ACHN (cell line): ENCODE measurements around the gene CALCB.

ENCODE experiments used
- DNase-seq: peaks from one replicate; pipeline ENCODE4 v3.0.0-alpha.2; 2015
- in situ Hi-C: cut with HindIII; loops from 2 replicates; pipeline ENCODE4 v1.10.0; 2017; ENCODE audit warnings: low sequenced_read_pairs, low pct_ligation_motif_present, low pct_unique_long_range_greater_than_20kb

The CALCB gene

DNA sequence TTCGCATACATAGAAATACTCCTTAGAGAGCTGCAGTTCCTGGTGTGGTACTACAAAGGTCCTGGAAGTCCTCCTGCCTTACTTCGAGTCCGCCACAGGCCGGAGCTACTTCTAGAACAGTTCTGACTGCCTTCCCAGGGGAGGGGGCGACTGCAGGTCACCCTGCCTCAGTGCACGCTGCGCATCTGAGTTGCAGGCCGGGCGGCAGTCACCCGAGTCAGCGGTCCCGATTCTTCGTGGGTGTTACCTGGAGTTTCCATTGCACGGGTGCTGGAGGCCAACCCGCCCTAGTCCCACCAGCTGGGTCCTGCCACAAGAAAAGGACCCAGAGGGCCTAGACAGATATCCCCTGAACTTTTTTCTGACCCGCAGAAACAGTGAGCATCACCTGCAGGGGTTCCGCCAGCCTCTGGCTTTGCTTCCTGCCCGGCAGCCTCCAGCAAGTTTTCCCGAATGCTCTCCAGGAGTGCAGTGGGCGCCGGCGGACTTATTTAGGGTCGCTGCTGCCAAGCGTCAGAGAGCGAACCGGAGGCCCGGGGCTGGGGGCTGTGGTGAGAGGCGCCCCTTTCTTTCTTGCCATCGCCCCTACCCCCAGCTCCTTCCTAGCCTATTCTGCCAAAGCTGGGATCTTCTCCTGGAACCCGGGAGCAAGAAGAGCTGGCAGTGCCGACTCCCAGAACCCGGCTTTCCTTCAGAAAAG is 1.7 kb upstream of the CALCB start:
- in situ Hi-C loops = no loop called here
- DNase-seq = no peak

DNA sequence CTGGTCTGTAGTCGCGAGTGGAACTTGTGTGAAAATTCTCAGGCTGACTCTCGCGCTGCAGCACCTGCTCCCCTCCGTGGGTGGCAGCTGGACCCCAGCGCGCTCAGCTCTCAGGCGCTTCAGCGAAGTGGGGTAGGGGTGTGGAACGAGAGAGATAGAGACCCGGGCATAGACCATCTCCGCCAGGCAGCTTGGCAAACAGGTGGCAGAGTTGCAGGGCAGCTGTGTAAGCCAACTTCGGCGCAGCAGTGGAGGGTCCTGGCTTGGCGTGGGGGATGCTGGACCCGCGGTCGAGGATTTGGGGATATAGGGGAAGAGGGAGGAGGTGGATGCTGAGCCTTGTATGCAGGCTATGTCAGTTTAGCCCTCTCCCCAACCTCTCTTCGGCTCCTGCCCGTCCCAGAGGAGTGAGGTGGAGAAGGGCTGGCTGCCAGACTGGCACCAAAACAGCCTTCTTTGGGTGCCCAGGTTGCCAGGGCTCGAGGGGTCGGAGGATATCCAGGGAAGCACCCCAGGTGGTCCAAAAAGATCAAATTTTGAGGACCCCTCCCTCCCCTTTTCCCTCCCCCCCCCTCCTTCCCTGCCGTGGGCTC is 746 bp upstream of the CALCB start:
- no peak for DNase-seq
- in situ Hi-C loops = no loop called here

DNA sequence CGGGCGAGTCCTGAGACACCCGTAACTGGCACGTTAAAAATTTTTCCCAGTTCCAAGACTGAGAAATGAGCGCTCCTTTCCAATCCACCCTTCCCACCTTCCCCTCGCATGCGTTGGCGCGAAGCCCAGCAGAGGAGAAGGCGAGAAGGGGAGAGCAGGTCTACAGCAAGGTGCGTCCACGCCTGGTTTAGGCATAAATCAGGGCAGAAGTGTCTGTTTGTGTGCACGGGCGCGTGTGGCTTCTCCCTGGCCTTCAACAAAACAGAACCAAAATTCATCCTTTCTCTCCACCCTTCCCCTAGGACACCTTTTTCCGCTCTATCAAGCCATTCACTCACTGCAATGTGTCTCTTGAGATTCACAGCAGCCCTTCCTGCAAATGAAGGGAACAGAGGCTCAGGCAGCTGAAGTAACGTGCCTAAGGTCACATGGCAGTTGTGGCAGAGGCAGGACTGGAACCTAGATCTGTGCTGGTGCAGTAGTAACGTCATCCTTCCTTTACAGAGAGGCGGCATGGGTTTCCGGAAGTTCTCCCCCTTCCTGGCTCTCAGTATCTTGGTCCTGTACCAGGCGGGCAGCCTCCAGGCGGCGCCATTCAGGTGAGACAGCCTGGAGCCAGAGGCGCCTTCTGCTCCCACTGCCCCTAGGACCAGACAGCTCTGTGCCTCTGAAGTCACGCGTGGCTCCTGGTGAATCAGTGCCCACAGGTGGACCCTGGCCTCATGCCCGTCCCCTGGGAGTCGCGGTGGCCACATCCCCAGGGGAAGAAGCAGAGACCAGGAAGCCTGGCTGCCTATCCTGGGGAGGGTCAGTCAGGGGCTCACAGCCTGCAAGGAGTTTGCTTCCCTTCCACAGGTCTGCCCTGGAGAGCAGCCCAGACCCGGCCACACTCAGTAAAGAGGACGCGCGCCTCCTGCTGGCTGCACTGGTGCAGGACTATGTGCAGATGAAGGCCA is 1.1 kb downstream of the CALCB start:
- in situ Hi-C loops = no loop called here
- peak; percentile 82 for DNase-seq

DNA sequence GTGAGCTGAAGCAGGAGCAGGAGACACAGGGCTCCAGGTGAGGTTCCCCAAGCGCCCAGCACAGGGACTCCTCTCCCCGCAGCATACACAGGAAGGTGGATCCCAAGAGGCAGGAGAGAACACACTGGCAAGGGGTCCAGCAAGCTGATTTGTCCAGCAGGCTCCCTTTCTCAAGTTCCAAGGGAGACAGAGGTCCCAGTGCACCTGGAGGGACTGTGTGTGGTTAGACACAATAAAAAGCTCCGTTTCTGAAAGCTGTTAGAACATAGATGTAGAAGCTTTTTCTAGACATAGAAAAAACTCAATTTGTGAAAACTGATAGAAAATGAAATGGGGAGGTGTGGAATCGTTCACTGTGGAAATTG is 1.8 kb downstream of the CALCB start:
- no peak for DNase-seq
- in situ Hi-C loops = no loop called here

DNA sequence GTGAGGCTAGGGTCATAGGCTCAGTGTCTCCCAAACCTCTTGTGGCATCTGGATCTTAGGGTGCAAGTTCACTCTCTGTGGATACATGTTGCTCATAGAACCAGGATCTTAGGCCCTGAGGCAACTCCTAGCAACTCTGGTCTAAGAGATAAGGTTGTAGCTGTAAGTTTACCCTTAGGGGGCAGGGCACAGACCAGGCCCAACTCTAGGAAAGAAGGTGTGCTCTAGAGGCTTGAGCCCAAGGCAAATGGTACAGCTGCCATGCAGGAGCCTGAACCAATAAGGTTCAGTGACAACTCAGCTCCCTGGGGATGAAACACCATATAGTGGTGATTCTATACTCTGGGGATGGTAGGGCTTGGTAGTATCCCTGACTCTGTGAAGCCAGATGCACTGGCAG is 17.8 kb downstream of the CALCB start:
- DNase-seq = no peak
- in situ Hi-C loops = no loop called here

DNA sequence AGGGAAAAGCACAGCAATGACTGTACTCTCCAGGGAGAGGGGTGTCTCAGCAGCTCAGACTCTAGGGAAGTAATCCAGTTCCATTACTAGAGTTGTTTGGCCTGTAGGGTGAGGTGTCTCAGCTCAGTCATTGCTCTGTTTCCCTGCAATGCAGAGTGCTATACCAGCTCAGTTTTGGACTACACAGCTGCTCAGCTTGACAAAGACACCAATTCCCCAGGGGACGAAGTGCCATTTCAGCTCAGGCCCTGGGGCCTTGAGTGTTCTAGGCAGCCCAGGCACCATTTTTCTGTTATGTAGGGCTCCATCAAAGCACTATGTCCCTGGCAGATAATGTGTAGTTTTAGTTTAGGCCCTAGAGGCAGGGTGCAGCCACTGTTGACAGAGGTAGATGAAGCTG is 18.2 kb downstream of the CALCB start:
- in situ Hi-C loops = no loop called here
- no peak for DNase-seq

DNA sequence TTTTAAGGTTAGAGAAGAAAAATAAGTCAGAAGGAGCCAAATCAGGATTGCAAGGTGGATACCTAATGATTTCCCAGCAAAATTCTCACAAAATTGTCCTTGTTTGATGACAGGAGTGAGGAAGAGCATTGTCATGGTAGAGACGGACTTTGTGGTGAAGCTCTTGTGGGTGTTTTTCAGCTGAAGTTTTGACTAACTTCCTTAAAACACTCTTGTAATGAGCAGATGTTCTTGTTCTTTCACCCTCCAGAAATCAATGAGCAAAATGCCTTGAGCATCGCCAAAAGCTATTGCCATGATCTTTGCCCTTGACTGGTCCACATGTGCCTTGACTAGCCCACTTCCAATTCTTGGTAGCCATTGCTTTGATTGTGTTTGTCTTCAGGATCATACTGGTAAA is 20.0 kb downstream of the CALCB start:
- DNase-seq = no peak
- in situ Hi-C loops = no loop called here

DNA sequence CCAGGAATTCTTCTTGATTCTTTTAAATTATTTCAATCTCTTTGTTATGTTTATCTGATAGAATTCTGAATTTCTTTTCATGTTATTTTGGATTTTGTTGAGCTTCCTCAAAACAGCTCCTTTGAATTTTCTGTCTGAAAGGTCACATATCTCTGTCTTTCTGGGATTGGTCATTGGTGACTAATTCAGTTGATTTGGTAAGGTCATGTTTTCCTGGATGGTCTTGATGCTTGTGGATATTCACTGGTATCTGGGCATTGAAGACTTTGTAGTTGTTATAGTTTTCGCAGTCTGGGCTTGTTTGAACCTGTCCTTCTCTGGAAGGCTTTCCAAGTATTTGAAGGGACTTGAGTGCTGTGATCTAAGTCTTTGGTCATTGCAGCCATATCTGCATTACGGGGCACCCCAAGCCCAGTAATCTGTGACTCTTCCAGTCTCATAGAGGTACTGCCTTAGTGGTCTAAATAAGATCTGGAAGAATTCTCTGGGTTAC is 22.4 kb downstream of the CALCB start:
- in situ Hi-C loops = no loop called here

DNA sequence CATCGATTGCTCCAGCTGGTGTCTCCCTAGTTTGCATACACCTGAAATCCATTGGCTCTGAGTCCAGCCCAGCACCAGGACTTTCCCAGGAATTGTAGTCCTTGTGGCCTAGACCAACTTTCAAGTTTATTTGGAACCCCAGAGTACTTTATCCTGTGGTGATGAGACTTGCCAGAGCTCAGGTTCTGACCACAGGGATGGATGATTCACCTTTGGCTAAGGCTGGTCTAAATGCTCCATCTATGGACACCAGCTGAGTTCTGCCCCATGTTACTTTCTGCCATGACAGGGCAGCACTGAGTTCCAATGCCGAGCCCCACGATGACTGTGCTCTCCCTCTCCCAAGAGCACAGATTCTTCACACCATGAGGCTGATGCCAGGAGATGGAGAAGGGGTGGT is 24.0 kb downstream of the CALCB start:
- DNase-seq = no peak
- in situ Hi-C loops = no loop called here

More for the DNA sequence above, 22.4 kb downstream of the CALCB start:
- no peak for DNase-seq

DNA sequence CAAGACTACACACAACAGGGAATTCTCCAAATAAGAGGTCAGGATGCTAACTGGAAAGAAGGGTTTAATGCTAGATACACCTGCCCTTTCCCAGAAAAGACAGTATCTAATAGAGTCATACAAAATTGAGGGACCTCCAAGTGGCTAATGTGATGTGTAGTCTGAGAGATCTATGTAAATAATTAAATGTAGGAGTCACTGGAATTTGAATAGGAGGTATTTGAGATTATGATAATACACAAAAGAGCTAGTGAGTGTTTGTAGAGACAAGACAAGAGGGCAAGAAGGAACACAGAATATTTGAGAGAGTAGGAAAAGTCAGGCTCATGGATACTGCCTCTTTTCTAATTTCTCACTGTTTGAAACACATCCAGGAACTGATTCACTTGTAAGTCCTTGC is 25.9 kb downstream of the CALCB start:
- DNase-seq = no peak
- in situ Hi-C loops = no loop called here

DNA sequence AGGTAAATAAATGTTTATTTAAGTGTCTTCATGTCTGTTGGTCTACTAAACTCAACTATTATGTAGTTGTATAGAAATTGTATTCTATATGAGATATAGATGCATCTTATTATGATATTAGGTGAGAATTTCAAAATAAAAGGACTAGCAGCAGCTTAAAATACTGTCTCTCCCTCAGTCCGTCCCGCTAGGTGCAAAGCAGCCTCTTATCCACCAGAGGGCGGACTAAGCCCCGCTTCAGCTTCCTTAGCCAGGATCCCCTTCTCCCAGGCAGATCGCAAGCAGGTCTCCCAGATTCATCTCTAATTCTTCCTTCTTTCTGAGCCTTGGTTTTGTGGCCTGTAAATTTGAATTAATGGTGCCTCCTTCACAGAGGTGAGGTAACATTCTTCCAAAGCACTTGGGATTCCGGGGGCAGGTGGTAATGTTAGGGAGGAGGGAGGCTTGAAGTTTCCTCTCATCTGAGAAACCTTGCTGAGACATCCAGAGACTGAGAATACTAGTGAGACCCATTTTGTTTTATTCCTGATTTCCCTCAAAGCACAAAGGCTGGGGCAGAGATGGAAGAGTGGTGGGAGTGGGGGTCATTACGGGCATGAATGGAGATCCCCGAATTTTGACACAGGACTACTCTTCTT is 27.8 kb downstream of the CALCB start:
- DNase-seq = peak; percentile 67

DNA sequence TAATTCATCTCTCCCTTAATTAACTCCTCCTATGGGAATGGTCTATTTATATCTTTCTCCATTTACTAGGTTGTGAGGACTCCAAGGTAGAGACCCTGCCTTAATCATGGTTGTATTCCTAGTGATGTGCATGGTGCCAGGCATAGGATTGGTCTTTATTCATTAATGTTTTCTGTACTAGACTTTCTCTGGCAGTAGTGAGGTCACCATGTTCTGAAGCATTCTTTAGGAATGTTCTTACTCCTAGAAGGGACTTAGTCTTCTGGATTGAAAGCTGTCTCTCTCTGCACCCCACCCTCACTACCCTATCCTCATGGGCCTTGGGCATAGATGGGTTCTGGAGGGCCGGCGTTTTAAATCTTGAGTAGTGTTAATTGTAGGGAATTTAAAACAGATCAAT is 30.8 kb downstream of the CALCB start:
- in situ Hi-C loops = no loop called here
- DNase-seq = no peak

More for the DNA sequence above, 27.8 kb downstream of the CALCB start:
- in situ Hi-C loops = no loop called here

DNA sequence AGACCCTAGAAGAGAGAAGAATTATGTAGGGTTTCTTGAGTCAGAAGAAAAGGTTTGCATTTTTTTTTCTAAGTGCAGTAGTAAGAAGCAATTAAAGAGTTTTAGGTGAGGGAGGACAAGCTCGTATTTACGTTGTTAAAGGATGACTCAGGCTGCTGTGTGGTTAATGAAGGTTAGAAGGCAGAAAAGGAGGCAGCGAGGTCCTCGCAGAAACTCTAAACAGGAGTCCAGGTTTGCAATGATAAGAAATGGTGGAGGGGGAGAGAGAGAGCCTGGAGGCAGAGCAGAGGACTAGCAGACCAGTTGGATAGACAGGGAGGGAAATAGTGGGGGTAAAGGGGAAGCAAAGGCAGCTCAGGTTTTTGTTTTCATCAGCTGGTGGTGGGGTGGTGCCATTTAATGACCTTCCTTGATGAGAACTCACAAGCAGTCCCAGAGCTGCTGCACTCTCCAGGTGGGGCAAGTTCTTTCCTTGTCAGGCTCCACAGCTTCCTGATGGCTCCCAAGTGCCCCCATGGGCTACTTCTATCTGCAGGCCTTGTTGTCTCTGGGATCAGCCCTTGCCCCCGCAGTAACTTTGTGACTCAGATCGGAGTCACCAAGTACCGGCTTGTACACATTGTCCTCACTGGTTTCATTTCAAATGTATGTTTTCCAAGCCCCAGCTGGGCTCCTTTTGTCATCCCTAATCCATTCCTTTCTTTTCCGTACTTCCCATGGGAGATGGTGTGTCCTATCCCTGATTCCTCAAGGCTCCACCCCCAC is 33.0 kb downstream of the CALCB start:
- in situ Hi-C loops = no loop called here

DNA sequence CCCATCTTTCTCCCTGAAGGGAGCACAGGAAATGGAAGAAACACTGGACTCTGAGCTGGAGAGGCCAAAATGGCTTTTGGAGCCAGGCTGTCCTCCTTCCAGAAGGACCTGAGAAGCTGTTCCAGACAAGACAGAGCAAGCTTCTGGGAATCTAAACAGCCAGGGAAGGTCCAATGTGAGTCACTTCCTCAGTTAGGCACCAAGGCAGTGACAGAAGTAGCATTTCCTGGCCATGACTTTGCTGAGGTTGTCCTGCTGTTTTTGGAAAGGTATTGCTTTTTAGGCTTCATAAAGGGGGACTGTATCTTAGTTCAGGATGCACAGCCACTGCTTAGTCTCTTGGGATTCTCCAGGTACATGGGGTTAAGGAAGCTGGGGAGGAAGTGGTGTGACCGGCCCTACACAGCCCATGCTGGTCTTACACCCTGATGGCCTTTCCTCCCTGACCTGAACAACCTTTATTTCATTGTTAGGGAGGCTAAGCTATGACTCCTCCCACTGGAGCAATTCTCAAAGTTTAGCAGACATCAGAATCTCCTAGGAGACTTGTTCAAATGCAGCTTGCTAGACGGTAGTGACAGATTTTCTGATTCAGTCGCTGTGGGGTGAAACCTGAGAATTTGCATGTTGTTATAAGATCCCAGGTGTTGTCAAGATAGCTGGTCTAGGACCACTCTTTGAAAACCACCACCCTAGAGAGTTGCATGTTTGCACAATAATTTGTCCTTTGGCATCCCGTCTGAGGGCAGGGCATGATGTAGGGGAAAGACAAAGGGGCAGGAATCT is 34.5 kb downstream of the CALCB start:
- no peak for DNase-seq
- in situ Hi-C loops = no loop called here

More for the DNA sequence above, 33.0 kb downstream of the CALCB start:
- DNase-seq = no peak

DNA sequence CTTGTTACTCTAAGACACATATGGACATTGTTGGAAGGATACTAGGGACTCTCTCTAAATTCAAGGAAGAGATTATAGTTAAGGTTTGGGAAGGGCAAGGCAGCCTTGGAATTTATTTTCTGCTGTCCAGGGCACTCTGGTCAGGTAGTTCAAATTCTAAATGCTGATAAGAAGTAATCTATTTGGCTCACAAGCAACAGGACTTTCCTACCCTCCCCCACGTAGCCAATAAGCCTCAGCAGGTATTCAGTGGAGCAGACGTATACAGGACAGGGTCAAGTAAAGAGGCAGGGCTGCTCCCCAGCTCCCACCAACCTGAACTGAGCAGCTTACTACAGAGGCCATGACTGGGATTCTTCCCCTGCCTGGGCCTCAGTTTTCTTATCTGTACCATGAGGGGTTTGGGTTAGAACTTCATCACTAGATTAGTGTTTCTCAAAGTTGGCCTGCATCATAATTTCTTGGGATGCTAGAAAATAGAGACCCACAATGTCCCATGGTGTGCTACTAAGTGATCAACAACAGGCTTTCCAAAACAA is 35.3 kb downstream of the CALCB start:
- in situ Hi-C loops = no loop called here
- DNase-seq = no peak

DNA sequence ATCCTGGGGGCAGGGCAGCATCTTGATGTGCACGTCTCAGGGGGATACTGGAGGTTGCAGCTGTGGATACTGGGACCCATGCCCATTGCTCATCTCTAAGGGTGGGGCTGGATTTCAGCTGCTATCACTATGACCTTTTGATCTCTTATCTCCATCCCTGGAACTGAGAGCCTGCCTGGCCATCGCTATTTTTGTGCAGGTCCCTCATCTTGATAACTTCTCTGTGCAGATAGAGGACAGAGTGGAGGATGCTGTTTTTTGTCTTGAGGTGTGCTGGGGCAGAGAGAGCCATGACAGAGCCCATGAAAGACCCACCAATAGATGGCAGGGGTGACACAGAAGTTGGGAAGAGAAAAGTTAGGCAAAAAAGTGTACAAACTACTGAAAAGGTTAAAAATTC is 36.2 kb downstream of the CALCB start:
- DNase-seq = no peak
- in situ Hi-C loops = no loop called here

DNA sequence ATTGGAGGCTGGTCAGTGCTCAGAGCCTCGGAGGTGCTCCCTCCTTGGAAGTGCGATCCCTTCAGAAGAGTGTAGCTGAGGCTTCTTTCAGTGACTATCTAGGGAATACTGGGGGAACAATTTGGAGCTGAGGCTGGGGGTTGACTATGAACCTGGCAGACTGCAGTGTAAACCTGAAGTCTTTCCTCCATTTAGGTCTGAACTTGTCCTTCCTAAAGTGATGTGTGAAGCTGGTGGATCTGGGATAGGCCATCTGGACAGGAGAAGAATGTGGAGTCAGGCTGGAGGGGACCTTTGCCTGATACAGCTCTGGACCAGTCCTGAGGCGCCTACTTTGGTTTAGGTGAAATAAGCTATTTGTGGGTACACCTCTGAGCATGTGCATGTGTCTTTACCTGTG is 37.8 kb downstream of the CALCB start:
- DNase-seq = no peak
- in situ Hi-C loops = no loop called here
